HG02763 (cell line): Measurements from ENCODE around the gene DCTN4.

Source experiments
- ATAC-seq: cut with Tn5 transposase; IDR thresholded peaks from one replicate; pipeline ENCODE4 v1.9.1; 2021; ENCODE audit warnings: mild to moderate bottlenecking, moderate library complexity; ENCODE audit not compliant: unreplicated experiment

The DCTN4 gene

GRCh38 chr5:150672237-150672883, 86.5 kb downstream of the DCTN4 start:
- no peak for ATAC-seq

GRCh38 chr5:150671509-150672236, 87.1 kb downstream of the DCTN4 start:
- ATAC-seq: no peak

GRCh38 chr5:150670948-150671310, 87.9 kb downstream of the DCTN4 start:
- no peak for ATAC-seq

- ATAC-seq: no peak
Measured at GRCh38 chr5:150670275-150670947, 88.4 kb downstream of the DCTN4 start.

GRCh38 chr5:150665044-150665443, 93.8 kb downstream of the DCTN4 start:
- no peak for ATAC-seq

GRCh38 chr5:150663936-150664335, 94.9 kb downstream of the DCTN4 start:
- ATAC-seq: no peak

- no peak for ATAC-seq
Measured at GRCh38 chr5:150662731-150663516, 95.9 kb downstream of the DCTN4 start.

- ATAC-seq: no peak
Measured at GRCh38 chr5:150661821-150662596, 96.8 kb downstream of the DCTN4 start.

- ATAC-seq: no peak
Measured at GRCh38 chr5:150661086-150661485, 97.7 kb downstream of the DCTN4 start, which contains the start of gene MYOZ3. Gene MYOZ3, plus strand, starts transcription at chr5:150661251. Its CDS starts 1,691 bp downstream, at chr5:150662942.

GRCh38 chr5:150660108-150660831, 98.5 kb downstream of the DCTN4 start:
- no peak for ATAC-seq

GRCh38 chr5:150659360-150660107, 99.3 kb downstream of the DCTN4 start:
- ATAC-seq: no peak

- ATAC-seq: no peak
Measured at GRCh38 chr5:150658699-150659265, 100.0 kb downstream of the DCTN4 start.
